ENCODE measurements around the gene GNG13. TPM values are rescaled to one million over a fixed set of nuclear protein-coding genes. Genes with fewer than 3 reads are reported as not detected.
A peak's percentile ranks its signal among the peaks of the same experiment; 100 is the strongest.

The GNG13 gene
- total and polyA plus RNA-seq, 2 of the 4 experiments (the other 2 are of a cell fraction), result not detected

DNA sequence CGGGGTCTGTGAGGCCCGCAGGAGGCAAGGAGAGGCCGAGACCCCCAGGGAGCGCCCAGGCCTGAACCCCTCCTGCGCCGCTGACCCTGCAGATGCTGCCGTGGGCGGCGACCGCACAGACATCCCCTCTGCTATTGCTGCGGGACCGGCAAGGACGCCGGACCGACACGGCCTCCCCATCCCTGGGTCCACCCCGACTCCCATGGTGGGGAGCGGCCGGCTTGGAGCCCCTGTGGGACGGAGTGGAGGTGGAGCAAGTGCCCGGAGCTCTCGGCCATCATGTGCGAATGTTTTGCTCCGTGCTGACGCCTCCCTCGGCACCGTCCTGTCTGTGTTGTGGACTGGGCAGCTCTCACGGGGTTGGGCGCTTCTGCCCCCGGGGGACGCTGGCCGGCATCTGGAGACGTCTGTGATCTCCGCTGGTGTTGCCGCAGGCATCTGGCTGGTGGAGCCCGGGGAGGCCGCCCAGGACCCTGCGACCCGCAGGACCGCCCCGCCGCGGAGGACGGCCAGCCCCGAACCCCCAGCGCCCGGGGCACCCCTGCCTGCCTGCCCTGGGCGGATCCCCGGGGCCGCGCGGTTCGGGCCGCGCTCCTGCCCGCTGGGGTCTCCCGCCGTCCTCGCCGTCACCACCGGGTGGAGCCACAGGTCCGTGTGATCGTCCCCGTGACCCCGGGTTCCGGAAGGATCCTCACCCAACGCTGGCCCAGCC lies 12.8 kb upstream of the GNG13 start:
- Histone ChIP-seq H4K91ac (ENCODE audit: insufficient read depth, low read depth, low read length) (no peak overlapping the region), H3K4me1 (ENCODE audit: control insufficient read depth, insufficient read depth, low read length) (peaks cover 4% of the 10 kb centered on the region; the same call in 1 of the 2 replicates), H2AK5ac (ENCODE audit: low read depth, low read length) (no peak overlapping the region), H4K5ac (ENCODE audit: low read depth, low read length) (no peak overlapping the region), H4K8ac (ENCODE audit: low read depth in 2 of 2, low read length in 2 of 2) (peak overlapping the region in 1 of 2 experiments; percentile 26; a peak in 1 of 4 replicates), H3K14ac (replicated peaks; ENCODE audit: low read depth, low read length) (no peak overlapping the region), H2BK20ac (ENCODE audit: low read depth, low read length) (no peak overlapping the region), H3K36me3 (ENCODE audit: control insufficient read depth, insufficient read depth, low read length) (no peaks in the 10 kb centered on the region), H2BK15ac (ENCODE audit: low read depth, low read length) (no peak overlapping the region), H4K20me1 (ENCODE audit: insufficient read depth, low read length) (no peaks in the 10 kb centered on the region), H3K9me3 (ENCODE audit: control insufficient read depth, insufficient read depth, low read length) (no peaks in the 10 kb centered on the region; the same call in none of the 2 replicates), H3K18ac (ENCODE audit: low read depth, low read length) (no peak overlapping the region), H3K4ac (ENCODE audit: low read depth, low read length) (no peak overlapping the region), H3K27me3 (ENCODE audit: control insufficient read depth, insufficient read depth, low read length) (peaks cover 15% of the 10 kb centered on the region), H3K27ac (ENCODE audit: insufficient read depth, low read length) (no peak overlapping the region), H2AFZ (replicated peaks; ENCODE audit: low read length, poor library complexity) (peak overlapping the region; percentile 71), H3K56ac (ENCODE audit: extremely low read depth, insufficient read depth, low read length) (no peak overlapping the region), H3K4me2 (ENCODE audit: low read depth, low read length) (peak overlapping the region; percentile 66), H2BK120ac (ENCODE audit: low read depth, low read length) (no peak overlapping the region), H2BK5ac (ENCODE audit: low read depth, low read length, poor library complexity, severe bottlenecking) (no peak overlapping the region), H2AK9ac (replicated peaks; ENCODE audit: low read depth, low read length, poor library complexity) (peak overlapping the region; percentile 67), H3K23ac (ENCODE audit: low read depth, low read length) (no peak overlapping the region), H3K9me1 (ENCODE audit: insufficient read depth, low read length) (0 out of 2 replicates have a peak, but pooled peaks cover 3% of the 10 kb centered on the region), H3K4me3 (ENCODE audit: insufficient read depth, low read depth, low read length) (no peak overlapping the region), H3K9ac (ENCODE audit: low read depth, low read length) (peak overlapping the region; percentile 44; the same call in 1 of the 2 replicates), H3K79me1 (ENCODE audit: low read depth in 1 of 2, low read length in 2 of 2) (peaks cover 2 to 6% of the 10 kb centered on the region in 2 experiments; a peak in 3 of 4 replicates)
- ATAC-seq (ENCODE audit: low read depth) (peak; percentile 82), DNase-seq (peak; percentile 8)
- CTCF ChIA-PET, result interaction anchor here (0.6 kb wide), 1 partner anchor 361 kb away, joined by 3 read pairs; no protein-coding TSS in a partner anchor
- POLR2A ChIA-PET (ENCODE audit: unreplicated experiment), result no interaction called here
- dilution Hi-C loops (cut with HindIII; ENCODE audit: low sequenced_read_pairs, unreplicated experiment) (no loop called here), in situ Hi-C loops (cut with MboI; ENCODE audit: low sequenced_read_pairs) (loop anchor here (5.0 to 25.0 kb wide), 2 partner anchors 239 to 399 kb away; no protein-coding TSS in a partner anchor), intact Hi-C loops (cut with micrococcal nuclease) (loop anchor here (1.0 kb wide), 1 partner anchor 242 kb away; no protein-coding TSS in a partner anchor)
- no TSS peak for BruUV-seq (replicated peaks)
- WGBS, 2 experiments (ENCODE audit: extremely low coverage in 2 of 2, insufficient read length in 1 of 2), result 6% methylated on average over 37 of the region's 67 CpGs; no CpG with 5 or more reads in 1 of the 2 experiments
- peak; percentile 76 for TF ChIP-seq SMC3 (IDR thresholded peaks at IDR 0.05; ENCODE audit: low read depth, low read length)
- TF ChIP-seq CEBPB (IDR thresholded peaks at IDR 0.05; ENCODE audit: low read depth, low read length), result no peak
- TF ChIP-seq CHD1 (IDR thresholded peaks at IDR 0.05; ENCODE audit: low read depth, low read length), result no peak
- no peak for TF ChIP-seq MAFK (IDR thresholded peaks at IDR 0.05; ENCODE audit: low read depth, low read length)
- no peak for TF ChIP-seq FOS (IDR thresholded peaks at IDR 0.05; ENCODE audit: low read depth, low read length)
- no peak for TF ChIP-seq MAZ (IDR thresholded peaks at IDR 0.05; ENCODE audit: borderline replicate concordance, low read depth, low read length)
- TF ChIP-seq, protein P1, sequence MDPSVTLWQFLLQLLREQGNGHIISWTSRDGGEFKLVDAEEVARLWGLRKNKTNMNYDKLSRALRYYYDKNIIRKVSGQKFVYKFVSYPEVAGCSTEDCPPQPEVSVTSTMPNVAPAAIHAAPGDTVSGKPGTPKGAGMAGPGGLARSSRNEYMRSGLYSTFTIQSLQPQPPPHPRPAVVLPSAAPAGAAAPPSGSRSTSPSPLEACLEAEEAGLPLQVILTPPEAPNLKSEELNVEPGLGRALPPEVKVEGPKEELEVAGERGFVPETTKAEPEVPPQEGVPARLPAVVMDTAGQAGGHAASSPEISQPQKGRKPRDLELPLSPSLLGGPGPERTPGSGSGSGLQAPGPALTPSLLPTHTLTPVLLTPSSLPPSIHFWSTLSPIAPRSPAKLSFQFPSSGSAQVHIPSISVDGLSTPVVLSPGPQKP (IDR thresholded peaks at IDR 0.05; ENCODE audit: borderline replicate concordance, low read depth, low read length), result no peak
- no peak for TF ChIP-seq MXI1 (IDR thresholded peaks at IDR 0.05; ENCODE audit: borderline replicate concordance, low read depth, low read length)
- TF ChIP-seq, protein P2, sequence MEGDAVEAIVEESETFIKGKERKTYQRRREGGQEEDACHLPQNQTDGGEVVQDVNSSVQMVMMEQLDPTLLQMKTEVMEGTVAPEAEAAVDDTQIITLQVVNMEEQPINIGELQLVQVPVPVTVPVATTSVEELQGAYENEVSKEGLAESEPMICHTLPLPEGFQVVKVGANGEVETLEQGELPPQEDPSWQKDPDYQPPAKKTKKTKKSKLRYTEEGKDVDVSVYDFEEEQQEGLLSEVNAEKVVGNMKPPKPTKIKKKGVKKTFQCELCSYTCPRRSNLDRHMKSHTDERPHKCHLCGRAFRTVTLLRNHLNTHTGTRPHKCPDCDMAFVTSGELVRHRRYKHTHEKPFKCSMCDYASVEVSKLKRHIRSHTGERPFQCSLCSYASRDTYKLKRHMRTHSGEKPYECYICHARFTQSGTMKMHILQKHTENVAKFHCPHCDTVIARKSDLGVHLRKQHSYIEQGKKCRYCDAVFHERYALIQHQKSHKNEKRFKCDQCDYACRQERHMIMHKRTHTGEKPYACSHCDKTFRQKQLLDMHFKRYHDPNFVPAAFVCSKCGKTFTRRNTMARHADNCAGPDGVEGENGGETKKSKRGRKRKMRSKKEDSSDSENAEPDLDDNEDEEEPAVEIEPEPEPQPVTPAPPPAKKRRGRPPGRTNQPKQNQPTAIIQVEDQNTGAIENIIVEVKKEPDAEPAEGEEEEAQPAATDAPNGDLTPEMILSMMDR (conservative IDR thresholded peaks at IDR 0.05; ENCODE audit: low read depth, low read length), result peak; percentile 72
- TF ChIP-seq NFE2L2 (IDR thresholded peaks at IDR 0.05; ENCODE audit: low read depth, low read length), result no peak
- no peak for TF ChIP-seq POLR2A (IDR thresholded peaks at IDR 0.05; ENCODE audit: low read depth, low read length)
- TF ChIP-seq RCOR1 (IDR thresholded peaks at IDR 0.05; ENCODE audit: insufficient replicate concordance, low read length), result no peak
- TF ChIP-seq, protein P3, sequence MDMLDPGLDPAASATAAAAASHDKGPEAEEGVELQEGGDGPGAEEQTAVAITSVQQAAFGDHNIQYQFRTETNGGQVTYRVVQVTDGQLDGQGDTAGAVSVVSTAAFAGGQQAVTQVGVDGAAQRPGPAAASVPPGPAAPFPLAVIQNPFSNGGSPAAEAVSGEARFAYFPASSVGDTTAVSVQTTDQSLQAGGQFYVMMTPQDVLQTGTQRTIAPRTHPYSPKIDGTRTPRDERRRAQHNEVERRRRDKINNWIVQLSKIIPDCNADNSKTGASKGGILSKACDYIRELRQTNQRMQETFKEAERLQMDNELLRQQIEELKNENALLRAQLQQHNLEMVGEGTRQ (IDR thresholded peaks at IDR 0.05; ENCODE audit: low read depth, low read length), result peak; percentile 12; the same call in 1 of the 2 replicates
- TF ChIP-seq BHLHE40 (IDR thresholded peaks at IDR 0.05; ENCODE audit: low read depth, low read length), result no peak

Measured in IMR-90 (cell line).